OCI-LY7 (cell line): ENCODE results near the gene DDT.
"Not testable (repeated sequence)": the region's sequence is repeated elsewhere in the genome, so short reads cannot be mapped to it uniquely, and the experiment has no call there.

Experiments used
- EZH2phosphoT487 ChIP-seq: fragments of 200-600 bp; sonication (generic); IDR thresholded peaks from 2 replicates; pipeline ENCODE4 v1.6.1; 2018; ENCODE audit warnings: low read depth, borderline replicate concordance, mild to moderate bottlenecking, mixed run types, antibody characterized with exemption, low read length, moderate library complexity, mixed read lengths
- TF ChIP-seq, protein P1 (sequence below): fragments of 200-600 bp; sonication (generic); conservative IDR thresholded peaks from 2 replicates; pipeline ENCODE4 v1.5.1; 2014; ENCODE audit warnings: mild to moderate bottlenecking, antibody characterized with exemption, low read length, moderate library complexity, mixed read lengths

DNA sequence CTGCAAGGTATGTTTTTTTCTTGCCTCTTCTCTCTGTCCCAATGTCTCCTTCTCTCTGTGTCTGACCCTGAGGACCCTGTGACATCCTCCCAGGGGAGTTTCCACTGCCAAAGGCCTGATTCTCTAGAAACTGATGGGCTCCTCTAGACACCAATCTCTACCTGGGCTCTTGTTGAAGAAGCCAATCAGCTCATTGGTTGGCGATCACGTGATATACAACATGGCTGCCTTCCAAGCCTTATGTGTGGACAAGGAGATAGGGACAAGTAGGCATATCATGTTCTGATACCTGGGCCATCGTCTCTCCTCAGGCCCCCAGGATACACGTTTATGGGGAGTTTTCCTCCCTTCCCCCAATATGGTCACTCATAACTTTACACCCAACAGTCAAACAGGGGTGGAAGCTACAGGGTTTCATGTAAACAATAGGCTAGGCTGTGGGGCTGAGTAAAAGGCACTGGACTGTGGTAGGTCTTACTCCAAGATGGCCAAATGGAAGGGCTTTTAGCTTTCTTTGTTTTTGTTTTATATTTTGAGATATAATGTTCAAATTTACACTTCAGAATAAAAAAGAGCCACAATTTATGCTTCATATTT is 19.4 kb upstream of the DDT start:
- TF ChIP-seq, protein P1, sequence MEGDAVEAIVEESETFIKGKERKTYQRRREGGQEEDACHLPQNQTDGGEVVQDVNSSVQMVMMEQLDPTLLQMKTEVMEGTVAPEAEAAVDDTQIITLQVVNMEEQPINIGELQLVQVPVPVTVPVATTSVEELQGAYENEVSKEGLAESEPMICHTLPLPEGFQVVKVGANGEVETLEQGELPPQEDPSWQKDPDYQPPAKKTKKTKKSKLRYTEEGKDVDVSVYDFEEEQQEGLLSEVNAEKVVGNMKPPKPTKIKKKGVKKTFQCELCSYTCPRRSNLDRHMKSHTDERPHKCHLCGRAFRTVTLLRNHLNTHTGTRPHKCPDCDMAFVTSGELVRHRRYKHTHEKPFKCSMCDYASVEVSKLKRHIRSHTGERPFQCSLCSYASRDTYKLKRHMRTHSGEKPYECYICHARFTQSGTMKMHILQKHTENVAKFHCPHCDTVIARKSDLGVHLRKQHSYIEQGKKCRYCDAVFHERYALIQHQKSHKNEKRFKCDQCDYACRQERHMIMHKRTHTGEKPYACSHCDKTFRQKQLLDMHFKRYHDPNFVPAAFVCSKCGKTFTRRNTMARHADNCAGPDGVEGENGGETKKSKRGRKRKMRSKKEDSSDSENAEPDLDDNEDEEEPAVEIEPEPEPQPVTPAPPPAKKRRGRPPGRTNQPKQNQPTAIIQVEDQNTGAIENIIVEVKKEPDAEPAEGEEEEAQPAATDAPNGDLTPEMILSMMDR = not testable (repeated sequence)
- TF ChIP-seq EZH2phosphoT487 = not testable (repeated sequence)
